ENCODE results near the gene DLGAP3.

GRCh38 chr1:34816778-34817177, 112.7 kb downstream of the DLGAP3 start:
- TF ChIP-seq POLR2A (IDR thresholded peaks at IDR 0.05) (no peak), CTCF (IDR thresholded peaks at IDR 0.05) (no peak), POLR2AphosphoS5 (IDR thresholded peaks at IDR 0.05) (no peak), EP300 (IDR thresholded peaks at IDR 0.05) (no peak)

Data from stomach (tissue), 4 donors.